ENCODE results near the gene TP53TG5.

The TP53TG5 gene

DNA sequence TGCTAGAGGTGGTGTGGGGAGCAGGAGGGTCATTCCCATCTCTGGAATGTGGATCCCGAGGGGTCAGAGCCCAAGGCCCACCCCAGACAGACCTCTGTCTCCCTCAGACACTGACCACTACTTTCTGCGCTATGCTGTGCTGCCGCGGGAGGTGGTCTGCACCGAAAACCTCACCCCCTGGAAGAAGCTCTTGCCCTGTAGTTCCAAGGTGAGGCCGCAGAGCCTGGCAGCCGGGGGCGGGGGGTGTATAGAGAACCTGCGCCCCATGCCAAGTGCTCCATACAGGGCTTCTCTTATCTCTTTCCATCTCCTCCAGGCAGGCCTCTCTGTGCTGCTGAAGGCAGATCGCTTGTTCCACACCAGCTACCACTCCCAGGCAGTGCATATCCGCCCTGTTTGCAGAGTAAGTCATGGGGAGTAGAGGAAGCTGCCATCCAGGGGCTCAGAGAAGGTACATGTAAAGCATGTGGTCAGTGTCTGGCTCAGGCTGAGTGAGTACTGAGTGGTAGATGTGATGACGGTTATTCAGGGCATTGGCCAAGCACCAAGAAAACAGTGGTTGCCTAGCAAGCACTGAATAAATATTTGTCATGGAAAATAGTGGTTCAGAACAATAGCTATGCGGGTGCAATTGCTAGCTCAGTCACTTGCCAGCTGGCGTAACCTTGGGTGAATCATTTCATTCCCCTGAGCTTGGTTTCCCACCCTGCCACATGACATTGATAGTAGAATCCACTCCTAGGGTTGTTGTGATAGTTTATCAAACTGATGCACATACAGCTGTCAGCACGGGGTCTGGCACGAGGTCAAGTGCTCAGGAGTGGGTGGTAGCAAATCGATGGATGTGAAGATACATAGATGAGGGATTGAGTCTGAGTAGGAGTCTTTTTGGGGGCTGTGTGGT lies 41.3 kb upstream of the TP53TG5 start:
- POLR2A ChIA-PET, result no interaction called here
- 90% methylated on average over 14 of the region's 17 CpGs for WGBS (ENCODE audit: insufficient coverage)
- peak in 2 of 3 donors; percentile 43 to 47 for DNase-seq
- Histone ChIP-seq H3K27me3 (replicated peaks in 2 of 5; ENCODE audit: control insufficient read depth in 4 of 5, insufficient read depth in 5 of 5, low read length in 4 of 5) (no peaks in the 10 kb centered on the region), H3K4me3 (ENCODE audit: control insufficient read depth in 1 of 7, extremely low read depth in 1 of 7, insufficient read depth in 4 of 7, low read depth in 2 of 7, low read length in 6 of 7) (no peak overlapping the region), H3K4me1 (ENCODE audit: control extremely low read depth in 1 of 4, control insufficient read depth in 4 of 4, insufficient read depth in 4 of 4, low read length in 3 of 4) (peaks cover 4 to 23% (median 14%) of the 10 kb centered on the region in 4 experiments), H3K9me3 (ENCODE audit: control extremely low read depth in 1 of 5, control insufficient read depth in 4 of 5, insufficient read depth in 2 of 5, low read depth in 1 of 5, low read length in 4 of 5) (no peaks in the 10 kb centered on the region), H3K27ac (ENCODE audit: insufficient read depth in 1 of 2, low read depth in 1 of 2, low read length in 2 of 2, poor library complexity in 1 of 2, severe bottlenecking in 2 of 2) (no peak overlapping the region), H3K36me3 (ENCODE audit: control insufficient read depth in 4 of 4, insufficient read depth in 4 of 4, low read length in 3 of 4) (peaks cover 12 to 57% (median 49%) of the 10 kb centered on the region in 4 experiments)
- CTCF ChIA-PET, result interaction anchor here (0.8 to 4.0 kb wide), 6 partner anchors 8 to 50 kb away, joined by 3 to 19 read pairs (median 5); no protein-coding TSS in a partner anchor

DNA sequence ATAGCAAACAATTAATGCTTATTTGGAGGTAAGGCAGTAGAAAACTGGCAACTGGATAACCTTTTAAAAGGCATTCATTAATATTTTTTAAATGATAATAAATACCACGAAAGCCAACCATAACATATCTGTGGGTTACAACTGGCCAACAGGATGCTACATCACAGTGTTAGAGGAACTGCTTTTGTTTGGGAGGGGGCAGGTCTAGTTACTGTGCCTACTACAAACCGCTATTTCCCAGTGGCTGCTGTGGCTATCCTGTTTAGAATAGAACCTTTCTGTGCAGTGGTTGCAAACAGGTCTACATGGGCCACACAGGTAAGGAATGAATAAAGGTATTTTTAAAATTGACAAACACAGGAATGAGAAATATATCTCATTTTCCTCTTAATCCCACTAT lies 38.8 kb upstream of the TP53TG5 start:
- POLR2A ChIA-PET, result interaction anchor here (1.5 kb wide), 1 partner anchor 20 kb away, joined by 4 read pairs; no protein-coding TSS in a partner anchor
- CTCF ChIA-PET, result interaction anchor here (0.8 to 1.7 kb wide), 6 partner anchors 10 to 800 kb away, joined by 3 to 7 read pairs (median 4); no protein-coding TSS in a partner anchor
- peak in 2 of 3 donors; percentile 60 to 69 for DNase-seq

DNA sequence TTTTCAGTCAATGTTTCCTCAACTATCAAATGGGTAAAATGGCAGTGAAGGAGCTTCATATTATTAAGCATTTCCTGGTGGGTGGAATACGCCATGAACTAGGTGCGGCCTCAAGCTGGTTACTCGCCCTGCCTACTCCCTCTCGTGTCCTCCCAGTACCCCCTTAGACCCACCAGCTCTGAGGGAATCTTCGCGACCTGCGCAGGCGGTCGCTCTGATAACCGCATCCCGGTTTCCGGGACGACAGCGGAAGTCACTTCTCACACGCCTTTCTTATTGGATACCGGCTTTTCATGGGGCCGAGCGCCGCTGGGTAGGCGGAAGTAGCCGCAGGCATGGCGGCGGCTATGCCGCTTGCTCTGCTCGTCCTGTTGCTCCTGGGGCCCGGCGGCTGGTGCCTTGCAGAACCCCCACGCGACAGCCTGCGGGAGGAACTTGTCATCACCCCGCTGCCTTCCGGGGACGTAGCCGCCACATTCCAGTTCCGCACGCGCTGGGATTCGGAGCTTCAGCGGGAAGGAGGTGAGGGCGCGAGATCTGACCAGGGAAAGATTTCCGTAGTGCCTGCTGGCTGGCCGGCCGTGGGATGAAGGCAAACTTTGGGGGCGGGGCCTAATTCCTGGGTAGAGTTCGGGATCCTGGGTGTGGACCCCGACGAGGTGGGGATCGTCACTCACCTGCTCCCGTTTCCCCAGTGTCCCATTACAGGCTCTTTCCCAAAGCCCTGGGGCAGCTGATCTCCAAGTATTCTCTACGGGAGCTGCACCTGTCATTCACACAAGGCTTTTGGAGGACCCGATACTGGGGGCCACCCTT lies 37.9 kb upstream of the TP53TG5 start, which contains the start of gene PIGT:
Gene PIGT (plus strand): TSS at position 320 of the 816 bp plus-strand sequence. CDS start 16 bp downstream, at position 336.
- peak within 1 kb of the TSS; percentile 84 to 92 for H3K27ac ChIP-seq (ENCODE audit: insufficient read depth in 1 of 2, low read depth in 1 of 2, low read length in 2 of 2, poor library complexity in 1 of 2, severe bottlenecking in 2 of 2)
- no peaks in the 10 kb centered on the region for H3K9me3 ChIP-seq (ENCODE audit: control extremely low read depth in 1 of 5, control insufficient read depth in 4 of 5, insufficient read depth in 2 of 5, low read depth in 1 of 5, low read length in 4 of 5)
- peak within 1 kb of the TSS; percentile 82 to 99 (median 93) for H3K4me3 ChIP-seq (ENCODE audit: control insufficient read depth in 1 of 7, extremely low read depth in 1 of 7, insufficient read depth in 4 of 7, low read depth in 2 of 7, low read length in 6 of 7)
- H3K4me1 ChIP-seq (ENCODE audit: control extremely low read depth in 1 of 4, control insufficient read depth in 4 of 4, insufficient read depth in 4 of 4, low read length in 3 of 4), result peaks cover 4 to 23% (median 14%) of the 10 kb centered on the region in 4 experiments
- H3K36me3 ChIP-seq (ENCODE audit: control insufficient read depth in 4 of 4, insufficient read depth in 4 of 4, low read length in 3 of 4), result peaks cover 5 to 34% (median 26%) of the 10 kb centered on the region in 4 experiments
- DNase-seq, result peak; percentile 96 to 97 (median 96)
- H3K27me3 ChIP-seq (replicated peaks in 2 of 5; ENCODE audit: control insufficient read depth in 4 of 5, insufficient read depth in 5 of 5, low read length in 4 of 5), result no peaks in the 10 kb centered on the region
- CTCF ChIA-PET, result interaction anchor here (0.8 to 1.7 kb wide), 9 partner anchors 9 to 799 kb away, joined by 3 to 15 read pairs (median 4); partner anchors contain the start of gene SYS1
- WGBS (ENCODE audit: insufficient coverage), result 0% methylated on average over 43 of the region's 52 CpGs
- POLR2A ChIA-PET, result interaction anchor here (0.7 to 1.5 kb wide), 4 partner anchors 9 to 44 kb away, joined by 3 to 7 read pairs (median 4); no protein-coding TSS in a partner anchor

More for the DNA sequence above, 38.8 kb upstream of the TP53TG5 start:
- Histone ChIP-seq H3K4me3 (ENCODE audit: control insufficient read depth in 1 of 7, extremely low read depth in 1 of 7, insufficient read depth in 4 of 7, low read depth in 2 of 7, low read length in 6 of 7) (peak overlapping the region in 6 of 7 experiments; percentile 86 to 99 (median 94)), H3K27ac (ENCODE audit: insufficient read depth in 1 of 2, low read depth in 1 of 2, low read length in 2 of 2, poor library complexity in 1 of 2, severe bottlenecking in 2 of 2) (peak overlapping the region; percentile 84 to 92), H3K36me3 (ENCODE audit: control insufficient read depth in 4 of 4, insufficient read depth in 4 of 4, low read length in 3 of 4) (peaks cover 7 to 42% (median 34%) of the 10 kb centered on the region in 4 experiments), H3K9me3 (ENCODE audit: control extremely low read depth in 1 of 5, control insufficient read depth in 4 of 5, insufficient read depth in 2 of 5, low read depth in 1 of 5, low read length in 4 of 5) (no peaks in the 10 kb centered on the region), H3K27me3 (replicated peaks in 2 of 5; ENCODE audit: control insufficient read depth in 4 of 5, insufficient read depth in 5 of 5, low read length in 4 of 5) (no peaks in the 10 kb centered on the region), H3K4me1 (ENCODE audit: control extremely low read depth in 1 of 4, control insufficient read depth in 4 of 4, insufficient read depth in 4 of 4, low read length in 3 of 4) (peaks cover 4 to 23% (median 14%) of the 10 kb centered on the region in 4 experiments)
- 50% methylated on average over 1 of the region's 2 CpGs for WGBS (ENCODE audit: insufficient coverage)

DNA sequence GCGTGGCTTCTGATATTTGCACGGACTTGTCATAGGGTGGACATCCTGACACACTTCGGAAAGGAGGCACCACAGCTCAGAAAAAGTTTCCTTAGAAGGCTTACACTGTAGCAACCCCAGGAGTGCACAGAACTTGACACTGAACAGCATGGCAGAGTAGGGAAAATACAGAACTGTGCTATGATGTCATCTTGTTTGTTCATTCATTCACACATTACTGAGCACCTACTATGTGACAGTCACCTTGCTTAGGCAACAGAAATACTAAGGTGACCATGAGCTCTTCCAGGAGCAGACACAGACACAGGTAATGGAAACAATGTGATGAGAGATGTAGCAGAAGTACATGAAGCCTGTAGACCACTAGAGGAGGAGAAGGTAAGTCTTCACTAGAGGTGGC lies 35.4 kb upstream of the TP53TG5 start:
- peaks cover 2 to 18% (median 9%) of the 10 kb centered on the region in 4 experiments for H3K36me3 ChIP-seq (ENCODE audit: control insufficient read depth in 4 of 4, insufficient read depth in 4 of 4, low read length in 3 of 4)
- ChIA-PET CTCF (interaction anchor here (0.8 to 3.2 kb wide), 6 partner anchors 18 to 50 kb away, joined by 3 to 16 read pairs (median 9); partner anchors contain the start of gene SYS1), POLR2A (no interaction called here)
- WGBS (ENCODE audit: insufficient coverage), result 85% methylated on average over 3 of the region's 3 CpGs
- H3K4me3 ChIP-seq (ENCODE audit: control insufficient read depth in 1 of 7, extremely low read depth in 1 of 7, insufficient read depth in 4 of 7, low read depth in 2 of 7, low read length in 6 of 7), result no peak overlapping the region
- peaks cover 6 to 30% (median 20%) of the 10 kb centered on the region in 4 experiments for H3K4me1 ChIP-seq (ENCODE audit: control extremely low read depth in 1 of 4, control insufficient read depth in 4 of 4, insufficient read depth in 4 of 4, low read length in 3 of 4)
- no peaks in the 10 kb centered on the region for H3K27me3 ChIP-seq (replicated peaks in 2 of 5; ENCODE audit: control insufficient read depth in 4 of 5, insufficient read depth in 5 of 5, low read length in 4 of 5)
- H3K27ac ChIP-seq (ENCODE audit: insufficient read depth in 1 of 2, low read depth in 1 of 2, low read length in 2 of 2, poor library complexity in 1 of 2, severe bottlenecking in 2 of 2), result no peak overlapping the region
- no peaks in the 10 kb centered on the region for H3K9me3 ChIP-seq (ENCODE audit: control extremely low read depth in 1 of 5, control insufficient read depth in 4 of 5, insufficient read depth in 2 of 5, low read depth in 1 of 5, low read length in 4 of 5)
- no peak for DNase-seq

DNA sequence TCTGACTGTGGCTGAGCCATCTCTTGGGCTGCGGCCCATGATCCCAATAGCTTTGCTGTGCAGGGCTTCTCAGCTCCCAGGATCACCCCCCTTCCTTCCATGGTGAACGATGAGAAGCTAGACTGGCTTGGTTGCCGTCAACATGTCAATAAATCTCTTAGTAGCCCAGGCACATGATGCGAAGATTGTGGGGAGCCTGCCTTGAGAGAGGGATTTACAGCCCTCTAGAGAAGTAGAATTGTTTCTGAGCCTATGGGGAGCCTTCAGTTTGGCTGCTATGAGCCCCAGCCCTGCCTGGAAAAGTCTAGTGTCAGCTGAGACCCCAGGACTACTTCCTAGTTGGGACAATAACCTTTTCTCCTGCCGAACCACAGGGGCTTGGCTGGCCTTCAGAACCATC lies 34.5 kb upstream of the TP53TG5 start:
- Histone ChIP-seq H3K27ac (ENCODE audit: insufficient read depth in 1 of 2, low read depth in 1 of 2, low read length in 2 of 2, poor library complexity in 1 of 2, severe bottlenecking in 2 of 2) (no peak overlapping the region), H3K27me3 (replicated peaks in 2 of 5; ENCODE audit: control insufficient read depth in 4 of 5, insufficient read depth in 5 of 5, low read length in 4 of 5) (no peaks in the 10 kb centered on the region), H3K36me3 (ENCODE audit: control insufficient read depth in 4 of 4, insufficient read depth in 4 of 4, low read length in 3 of 4) (peaks cover 1 to 17% (median 3%) of the 10 kb centered on the region in 4 experiments), H3K4me1 (ENCODE audit: control extremely low read depth in 1 of 4, control insufficient read depth in 4 of 4, insufficient read depth in 4 of 4, low read length in 3 of 4) (peaks cover 6 to 36% (median 27%) of the 10 kb centered on the region in 4 experiments), H3K4me3 (ENCODE audit: control insufficient read depth in 1 of 7, extremely low read depth in 1 of 7, insufficient read depth in 4 of 7, low read depth in 2 of 7, low read length in 6 of 7) (no peak overlapping the region), H3K9me3 (ENCODE audit: control extremely low read depth in 1 of 5, control insufficient read depth in 4 of 5, insufficient read depth in 2 of 5, low read depth in 1 of 5, low read length in 4 of 5) (no peaks in the 10 kb centered on the region)
- CTCF ChIA-PET, result interaction anchor here (0.6 to 3.2 kb wide), 10 partner anchors 19 to 546 kb away, joined by 3 to 16 read pairs (median 4); partner anchors contain the start of gene SYS1
- no peak for DNase-seq
- POLR2A ChIA-PET, result no interaction called here
- 95% methylated on average over 3 of the region's 5 CpGs for WGBS (ENCODE audit: insufficient coverage)

DNA sequence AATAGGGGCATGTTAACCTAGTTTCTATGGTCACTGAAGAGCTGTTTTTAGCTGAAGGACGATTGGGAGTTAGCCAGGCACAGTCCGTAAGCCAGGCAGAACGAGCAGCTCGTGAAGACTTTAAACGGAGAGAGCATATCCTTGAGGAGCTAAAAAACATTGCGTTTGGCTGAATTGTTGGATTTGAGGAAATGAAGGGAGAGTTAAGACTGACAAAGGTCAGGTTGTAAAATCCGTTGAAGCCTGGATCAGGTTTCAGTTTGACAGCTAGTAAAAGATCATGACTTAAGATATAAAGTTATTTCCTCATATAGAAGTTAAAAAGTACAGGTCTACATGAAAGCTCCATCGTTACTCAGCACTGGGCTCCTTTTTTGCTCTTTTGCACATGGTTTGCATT lies 32.8 kb upstream of the TP53TG5 start:
- ChIA-PET POLR2A (no interaction called here), CTCF (interaction anchor here (0.8 to 3.2 kb wide), 9 partner anchors 18 to 99 kb away, joined by 3 to 16 read pairs (median 3); partner anchors contain the start of gene SYS1)
- Histone ChIP-seq H3K27me3 (replicated peaks in 2 of 5; ENCODE audit: control insufficient read depth in 4 of 5, insufficient read depth in 5 of 5, low read length in 4 of 5) (peaks cover 0 to 2% (median 0%) of the 10 kb centered on the region in 5 experiments), H3K9me3 (ENCODE audit: control extremely low read depth in 1 of 5, control insufficient read depth in 4 of 5, insufficient read depth in 2 of 5, low read depth in 1 of 5, low read length in 4 of 5) (no peaks in the 10 kb centered on the region), H3K27ac (ENCODE audit: insufficient read depth in 1 of 2, low read depth in 1 of 2, low read length in 2 of 2, poor library complexity in 1 of 2, severe bottlenecking in 2 of 2) (no peak overlapping the region), H3K36me3 (ENCODE audit: control insufficient read depth in 4 of 4, insufficient read depth in 4 of 4, low read length in 3 of 4) (peaks cover 0 to 17% (median 3%) of the 10 kb centered on the region in 4 experiments), H3K4me3 (ENCODE audit: control insufficient read depth in 1 of 7, extremely low read depth in 1 of 7, insufficient read depth in 4 of 7, low read depth in 2 of 7, low read length in 6 of 7) (no peak overlapping the region), H3K4me1 (ENCODE audit: control extremely low read depth in 1 of 4, control insufficient read depth in 4 of 4, insufficient read depth in 4 of 4, low read length in 3 of 4) (peaks cover 2 to 39% (median 31%) of the 10 kb centered on the region in 4 experiments)
- WGBS (ENCODE audit: insufficient coverage), result 96% methylated on average over 8 of the region's 8 CpGs
- no peak for DNase-seq
